A549 (cell line): ENCODE measurements around the gene ANKRD65.

Source experiments
- EP300 ChIP-seq, 2 experiments: fragments of >200 bp; sonication (Bioruptor Twin); formaldehyde crosslinking; IDR thresholded peaks; 2 replicates in 1 of 2; 3 replicates in 1 of 2; pipeline ENCODE4 v1.6.1; 2016 to 2017
- HOXA7 ChIP-seq: fragments of 250-450 bp; sonication (Bioruptor Pico); IDR thresholded peaks from 2 replicates; pipeline ENCODE4 v1.5.0; 2020; ENCODE audit warnings: mild to moderate bottlenecking, moderate library complexity
- KDM1A ChIP-seq: fragments of 200-600 bp; sonication (generic); IDR thresholded peaks from 2 replicates; pipeline ENCODE4 v1.6.1; 2016; ENCODE audit warnings: low read depth, mild to moderate bottlenecking
- KDM5A ChIP-seq: fragments of 200-600 bp; sonication (generic); IDR thresholded peaks from 2 replicates; pipeline ENCODE4 v1.6.1; 2016; ENCODE audit warnings: antibody characterized with exemption, mild to moderate bottlenecking
- MAFK ChIP-seq: fragments of 450-650 bp; IDR thresholded peaks from 2 replicates; pipeline ENCODE4 v1.6.1; 2014; ENCODE audit not compliant: partially characterized antibody
- MAX ChIP-seq: IDR thresholded peaks from 2 replicates; pipeline ENCODE4 v1.6.1; 2012
- POLR2A ChIP-seq: IDR thresholded peaks from 2 replicates; pipeline ENCODE4 v1.6.1; 2012; ENCODE audit warnings: mild to moderate bottlenecking, low read length
- POLR2AphosphoS2 ChIP-seq: conservative IDR thresholded peaks from 2 replicates; pipeline ENCODE4 v1.6.1; 2012; ENCODE audit warnings: low read length, improper control_type of control experiment, inconsistent platforms
- RAD21 ChIP-seq, 2 experiments: fragments of >200 bp in 1 of 2; sonication (Bioruptor Twin) in 1 of 2; formaldehyde crosslinking in 1 of 2; IDR thresholded peaks in 1 of 2; conservative IDR thresholded peaks in 1 of 2; 2 replicates in 1 of 2; 3 replicates in 1 of 2; pipeline ENCODE4 v1.6.1; 2012 to 2018; ENCODE audit warnings: inconsistent platforms in 1 of 2
- REST ChIP-seq: fragments of 200-600 bp; sonication (generic); IDR thresholded peaks from 2 replicates; pipeline ENCODE4 v1.6.1; 2016; ENCODE audit warnings: antibody characterized with exemption, mild to moderate bottlenecking, moderate library complexity
- SREBF2 ChIP-seq: fragments of 450-650 bp; IDR thresholded peaks from 2 replicates; pipeline ENCODE4 v1.6.1; 2014; ENCODE audit warnings: mild to moderate bottlenecking, moderate library complexity
- TF ChIP-seq, protein P1 (sequence below): fragments of >200 bp; sonication (Bioruptor Twin); formaldehyde crosslinking; IDR thresholded peaks from 3 replicates; pipeline ENCODE4 v1.5.1; 2016

DNA sequence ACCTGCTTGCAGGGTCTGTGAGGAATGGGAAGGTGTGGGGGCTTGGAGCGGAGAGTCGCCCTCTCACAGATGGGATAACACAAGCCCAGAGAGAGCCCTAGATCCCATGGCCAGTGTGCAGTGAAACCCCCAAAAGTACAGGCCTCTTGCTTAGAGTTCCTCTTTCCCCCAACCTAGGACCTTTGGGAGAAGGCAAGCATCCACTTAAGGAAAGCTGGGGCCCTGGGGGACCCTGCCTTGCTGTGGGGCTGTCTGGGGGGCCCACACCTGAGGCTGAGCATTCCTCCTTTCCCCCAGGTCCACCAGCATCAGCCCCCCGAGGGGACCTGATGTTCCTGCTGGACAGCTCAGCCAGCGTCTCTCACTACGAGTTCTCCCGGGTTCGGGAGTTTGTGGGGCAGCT, 15.6 kb upstream of the ANKRD65 start:
- TF ChIP-seq, protein P1, sequence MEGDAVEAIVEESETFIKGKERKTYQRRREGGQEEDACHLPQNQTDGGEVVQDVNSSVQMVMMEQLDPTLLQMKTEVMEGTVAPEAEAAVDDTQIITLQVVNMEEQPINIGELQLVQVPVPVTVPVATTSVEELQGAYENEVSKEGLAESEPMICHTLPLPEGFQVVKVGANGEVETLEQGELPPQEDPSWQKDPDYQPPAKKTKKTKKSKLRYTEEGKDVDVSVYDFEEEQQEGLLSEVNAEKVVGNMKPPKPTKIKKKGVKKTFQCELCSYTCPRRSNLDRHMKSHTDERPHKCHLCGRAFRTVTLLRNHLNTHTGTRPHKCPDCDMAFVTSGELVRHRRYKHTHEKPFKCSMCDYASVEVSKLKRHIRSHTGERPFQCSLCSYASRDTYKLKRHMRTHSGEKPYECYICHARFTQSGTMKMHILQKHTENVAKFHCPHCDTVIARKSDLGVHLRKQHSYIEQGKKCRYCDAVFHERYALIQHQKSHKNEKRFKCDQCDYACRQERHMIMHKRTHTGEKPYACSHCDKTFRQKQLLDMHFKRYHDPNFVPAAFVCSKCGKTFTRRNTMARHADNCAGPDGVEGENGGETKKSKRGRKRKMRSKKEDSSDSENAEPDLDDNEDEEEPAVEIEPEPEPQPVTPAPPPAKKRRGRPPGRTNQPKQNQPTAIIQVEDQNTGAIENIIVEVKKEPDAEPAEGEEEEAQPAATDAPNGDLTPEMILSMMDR = no peak
- TF ChIP-seq POLR2AphosphoS2 (no peak), EP300 (IDR thresholded peaks at IDR 0.05) (no peak), KDM5A (no peak), HOXA7 (no peak), MAX (no peak), KDM1A (no peak), POLR2A (no peak), RAD21 (conservative IDR thresholded peaks at IDR 0.05 in 1 of 2, IDR thresholded peaks at IDR 0.05 in 1 of 2) (no peak), REST (no peak), SREBF2 (no peak), MAFK (no peak)
